Fibroblast of lung (primary cell): Measurements from ENCODE around the gene UBE2H. TPM values are rescaled to one million over a fixed set of nuclear protein-coding genes. Genes with fewer than 3 reads are reported as not detected.
"Not testable (repeated sequence)": the region's sequence is repeated elsewhere in the genome, so short reads cannot be mapped to it uniquely, and the experiment has no call there.

Experiments
- DNase-seq, 2 donors: peaks; one replicate each; pipeline versions ENCODE4 v3.0.0 to v3.0.0-alpha.2; 2010; ENCODE audit warnings: low read depth in 2 of 2
- H2AFZ ChIP-seq: 2 replicates; pipeline ENCODE4 v1.5.1; 2012; ENCODE audit warnings: low read length, control low read depth, inconsistent platforms
- H3K27ac ChIP-seq: 2 replicates; pipeline ENCODE4 v1.5.1; 2011; ENCODE audit warnings: low read length, control low read depth; ENCODE audit not compliant: insufficient read depth
- H3K27me3 ChIP-seq: 2 replicates; pipeline ENCODE4 v1.5.1; 2011; ENCODE audit warnings: mild to moderate bottlenecking, low read length; ENCODE audit not compliant: control insufficient read depth, insufficient read depth
- H3K36me3 ChIP-seq: 2 replicates; pipeline ENCODE4 v1.5.1; 2011; ENCODE audit warnings: low read length; ENCODE audit not compliant: control insufficient read depth, insufficient read depth
- H3K4me1 ChIP-seq: 2 replicates; pipeline ENCODE4 v1.5.1; 2011; ENCODE audit warnings: low read length; ENCODE audit not compliant: control insufficient read depth, insufficient read depth; ENCODE audit errors: extremely low read depth
- H3K4me2 ChIP-seq: 2 replicates; pipeline ENCODE4 v1.5.1; 2011; ENCODE audit warnings: low read length, control low read depth; ENCODE audit not compliant: insufficient read depth; ENCODE audit errors: extremely low read depth
- H3K4me3 ChIP-seq, 4 experiments: fragments of 200-600 bp in 1 of 4; sonication (generic) in 1 of 4; replicated peaks in 1 of 4; 2 replicates each; pipeline ENCODE4 v1.5.1; 2011 to 2016; ENCODE audit warnings: low read length in 4 of 4, low read depth in 3 of 4, mild to moderate bottlenecking in 3 of 4, control low read depth in 2 of 4, inconsistent platforms in 1 of 4, mixed read lengths in 1 of 4; ENCODE audit not compliant: insufficient read depth in 1 of 4; ENCODE audit errors: control extremely low read depth in 1 of 4
- H3K79me2 ChIP-seq: 2 replicates; pipeline ENCODE4 v1.5.1; 2012; ENCODE audit warnings: mild to moderate bottlenecking, low read length, inconsistent platforms; ENCODE audit not compliant: control insufficient read depth, insufficient read depth
- H3K9ac ChIP-seq: 2 replicates; pipeline ENCODE4 v1.5.1; 2011; ENCODE audit warnings: mild to moderate bottlenecking, low read length, control low read depth; ENCODE audit not compliant: insufficient read depth
- H3K9me3 ChIP-seq: 2 replicates; pipeline ENCODE4 v1.5.1; 2012; ENCODE audit warnings: low read depth, low read length; ENCODE audit not compliant: control insufficient read depth, insufficient read depth
- H4K20me1 ChIP-seq: 2 replicates; pipeline ENCODE4 v1.5.1; 2011; ENCODE audit warnings: low read length; ENCODE audit not compliant: control insufficient read depth, insufficient read depth; ENCODE audit errors: extremely low read depth
- EZH2 ChIP-seq: IDR thresholded peaks from 2 replicates; pipeline ENCODE4 v1.5.1; 2012; ENCODE audit warnings: low read length, control low read depth, mild to moderate bottlenecking; ENCODE audit errors: missing control alignments
- polyA plus RNA-seq, 2 donors: library from polyadenylated mRNA; depleted of rRNA in 1 of 2; stranded (reverse) in 1 of 2; unstranded in 1 of 2; fragments of >200 nt; gene quantifications; 2 replicates each; pipeline ENCODE4 v1.2.1, GENCODE V29; 2011 to 2012; ENCODE audit warnings: missing spikeins in 1 of 2
- total RNA-seq: library from RNA; depleted of rRNA; stranded (reverse); fragments of >200 nt; gene quantifications from 2 replicates; pipeline ENCODE4 v1.2.1, GENCODE V29; 2014
- TF ChIP-seq, protein P1 (sequence below), 2 donors: IDR thresholded peaks in 1 of 2; conservative IDR thresholded peaks in 1 of 2; 1 replicate in 1 of 2; 2 replicates in 1 of 2; pipeline ENCODE4 v1.5.1; 2011 to 2012; ENCODE audit warnings: low read length in 2 of 2, control low read depth in 1 of 2, inconsistent platforms in 1 of 2, low read depth in 1 of 2, mild to moderate bottlenecking in 1 of 2

Gene UBE2H
- total and polyA plus RNA-seq, 2 donors (not counting 1 experiment from before 2014, with no cell fraction given): 76.0 to 102 TPM

DNA sequence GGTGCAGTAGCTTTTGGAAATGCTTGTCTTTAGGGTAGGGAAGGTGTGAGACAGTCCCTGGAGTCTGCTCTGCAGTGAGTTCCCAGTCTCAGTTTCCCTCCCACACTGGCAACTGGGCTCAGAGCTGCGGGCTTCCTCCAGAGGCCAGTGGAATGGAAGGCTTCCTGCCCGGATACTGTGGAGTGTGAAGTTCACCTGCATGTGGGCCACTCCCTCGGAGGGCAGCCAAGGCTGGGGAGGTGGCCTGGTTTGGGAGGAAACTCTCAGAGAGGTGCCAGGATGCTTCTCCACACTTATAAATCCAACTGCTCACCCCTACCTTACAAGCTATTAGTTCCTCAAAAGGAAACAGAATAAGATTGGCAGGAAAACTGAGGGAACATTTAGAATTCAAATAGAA lies 18.1 kb upstream of the UBE2H start:
- Histone ChIP-seq H3K27me3 (no peaks in the 10 kb centered on the region), H4K20me1 (no peaks in the 10 kb centered on the region), H3K4me1 (peaks cover 7% of the 10 kb centered on the region), H3K9me3 (no peaks in the 10 kb centered on the region), H3K79me2 (no peaks in the 10 kb centered on the region), H2AFZ (no peak overlapping the region), H3K36me3 (no peaks in the 10 kb centered on the region), H3K4me3 (no peak overlapping the region), H3K9ac (no peak overlapping the region), H3K27ac (no peak overlapping the region), H3K4me2 (no peak overlapping the region)
- no peak for DNase-seq
- no peak for TF ChIP-seq EZH2
- TF ChIP-seq, protein P1, sequence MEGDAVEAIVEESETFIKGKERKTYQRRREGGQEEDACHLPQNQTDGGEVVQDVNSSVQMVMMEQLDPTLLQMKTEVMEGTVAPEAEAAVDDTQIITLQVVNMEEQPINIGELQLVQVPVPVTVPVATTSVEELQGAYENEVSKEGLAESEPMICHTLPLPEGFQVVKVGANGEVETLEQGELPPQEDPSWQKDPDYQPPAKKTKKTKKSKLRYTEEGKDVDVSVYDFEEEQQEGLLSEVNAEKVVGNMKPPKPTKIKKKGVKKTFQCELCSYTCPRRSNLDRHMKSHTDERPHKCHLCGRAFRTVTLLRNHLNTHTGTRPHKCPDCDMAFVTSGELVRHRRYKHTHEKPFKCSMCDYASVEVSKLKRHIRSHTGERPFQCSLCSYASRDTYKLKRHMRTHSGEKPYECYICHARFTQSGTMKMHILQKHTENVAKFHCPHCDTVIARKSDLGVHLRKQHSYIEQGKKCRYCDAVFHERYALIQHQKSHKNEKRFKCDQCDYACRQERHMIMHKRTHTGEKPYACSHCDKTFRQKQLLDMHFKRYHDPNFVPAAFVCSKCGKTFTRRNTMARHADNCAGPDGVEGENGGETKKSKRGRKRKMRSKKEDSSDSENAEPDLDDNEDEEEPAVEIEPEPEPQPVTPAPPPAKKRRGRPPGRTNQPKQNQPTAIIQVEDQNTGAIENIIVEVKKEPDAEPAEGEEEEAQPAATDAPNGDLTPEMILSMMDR (conservative IDR thresholded peaks at IDR 0.05 in 1 of 2, IDR thresholded peaks at IDR 0.05 in 1 of 2; ENCODE audit: low read depth in 1 of 2, low read length in 2 of 2): no peak

DNA sequence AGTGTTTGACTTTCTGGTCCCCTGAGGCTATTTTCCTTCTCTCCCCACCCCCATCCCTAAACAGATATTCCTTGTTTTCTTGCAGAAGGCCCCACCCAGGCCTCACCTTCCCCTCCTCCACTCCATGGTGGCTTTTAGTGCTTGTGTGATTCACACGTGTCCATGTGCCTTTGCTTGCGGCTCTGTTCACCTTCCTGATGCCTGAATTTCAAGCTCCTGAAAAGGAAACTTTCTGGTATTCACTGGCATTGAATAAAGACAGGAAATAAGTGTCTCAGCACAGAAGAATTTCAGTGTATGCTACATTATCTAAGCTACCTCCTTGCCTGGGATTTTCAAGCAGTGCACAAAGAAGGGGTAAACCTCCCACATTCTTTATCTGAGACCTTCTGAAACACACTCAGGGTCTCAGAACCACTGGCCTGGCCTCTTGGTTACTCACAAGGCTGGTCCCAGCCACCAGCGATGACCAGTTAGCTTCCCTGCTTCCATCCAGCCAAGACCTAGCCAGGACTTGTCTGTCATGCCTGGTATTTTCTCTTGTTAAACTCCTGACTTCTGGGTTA lies 17.2 kb upstream of the UBE2H start:
- peaks cover 7% of the 10 kb centered on the region for H3K4me1 ChIP-seq
- no peaks in the 10 kb centered on the region for H3K27me3 ChIP-seq
- no peaks in the 10 kb centered on the region for H3K9me3 ChIP-seq
- H3K4me2 ChIP-seq: peak overlapping the region; percentile 40
- no peak for TF ChIP-seq EZH2
- TF ChIP-seq, protein P1 (conservative IDR thresholded peaks at IDR 0.05 in 1 of 2, IDR thresholded peaks at IDR 0.05 in 1 of 2; ENCODE audit: low read depth in 1 of 2, low read length in 2 of 2): no peak
- no peak overlapping the region for H3K27ac ChIP-seq
- no peaks in the 10 kb centered on the region for H4K20me1 ChIP-seq
- H3K36me3 ChIP-seq: no peaks in the 10 kb centered on the region
- H3K79me2 ChIP-seq: no peaks in the 10 kb centered on the region
- H2AFZ ChIP-seq: peak overlapping the region; percentile 69
- DNase-seq: peak in 1 of 2 donors; percentile 96
- no peak overlapping the region for H3K9ac ChIP-seq
- no peak overlapping the region for H3K4me3 ChIP-seq

DNA sequence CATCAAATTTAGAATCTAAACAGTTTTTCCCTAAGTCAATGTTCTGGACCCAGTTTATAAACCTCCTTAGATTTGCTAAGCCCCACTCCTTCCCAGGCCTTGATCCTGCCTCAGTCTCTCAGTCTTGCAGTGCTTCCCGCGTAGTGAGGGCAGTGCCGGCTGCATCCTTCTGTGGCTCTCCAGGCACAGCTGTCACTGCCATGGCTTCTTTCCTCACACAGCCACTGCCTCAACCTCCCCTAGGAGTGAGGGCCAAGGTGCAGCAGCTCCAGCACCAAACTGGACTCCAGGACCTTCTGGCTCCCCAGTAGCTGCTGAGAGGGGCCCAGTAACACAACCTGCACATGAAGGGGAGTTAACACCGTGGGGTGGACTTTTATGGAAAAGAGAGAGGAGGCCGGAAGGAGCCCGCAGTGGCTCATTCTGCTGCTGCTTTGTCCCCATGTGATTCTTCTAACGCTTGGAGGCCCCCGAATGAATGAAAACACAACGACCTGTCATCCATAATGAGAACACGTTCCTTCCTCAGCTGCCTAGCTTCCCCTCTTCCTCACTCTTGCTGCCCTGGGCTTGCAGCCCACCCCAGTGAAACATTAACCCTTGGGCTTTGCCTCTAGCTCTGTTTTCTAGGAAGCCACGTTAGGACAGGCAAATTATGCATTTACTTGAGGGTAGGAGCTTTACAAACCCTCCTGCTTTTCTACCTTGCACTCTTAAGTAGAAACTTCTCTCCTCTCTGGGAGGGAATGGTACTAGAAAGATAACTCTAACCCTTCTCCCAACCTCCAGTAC lies 16.0 kb upstream of the UBE2H start:
- H3K27me3 ChIP-seq: no peaks in the 10 kb centered on the region
- no peak overlapping the region for H3K4me2 ChIP-seq
- no peaks in the 10 kb centered on the region for H3K79me2 ChIP-seq
- no peak overlapping the region for H3K9ac ChIP-seq
- no peaks in the 10 kb centered on the region for H4K20me1 ChIP-seq
- no peak for TF ChIP-seq EZH2
- TF ChIP-seq, protein P1 (conservative IDR thresholded peaks at IDR 0.05 in 1 of 2, IDR thresholded peaks at IDR 0.05 in 1 of 2; ENCODE audit: low read depth in 1 of 2, low read length in 2 of 2): no peak
- H3K36me3 ChIP-seq: no peaks in the 10 kb centered on the region
- H3K4me1 ChIP-seq: peaks cover 7% of the 10 kb centered on the region
- DNase-seq: no peak
- H2AFZ ChIP-seq: no peak overlapping the region
- H3K4me3 ChIP-seq: no peak overlapping the region
- H3K27ac ChIP-seq: no peak overlapping the region
- no peaks in the 10 kb centered on the region for H3K9me3 ChIP-seq

DNA sequence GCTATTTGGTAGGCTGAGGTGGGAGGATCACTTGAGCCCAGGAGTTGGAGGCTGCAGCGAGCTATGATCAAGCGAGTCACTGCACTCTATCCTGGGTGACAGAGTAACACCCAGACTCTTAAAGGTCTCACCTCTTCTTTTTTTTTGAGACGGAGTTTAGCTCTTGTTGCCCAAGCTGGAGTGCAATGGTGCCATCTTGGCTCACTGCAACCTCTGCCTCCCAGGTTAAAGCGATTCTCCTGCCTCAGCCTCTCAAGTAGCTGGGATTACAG lies 7.4 kb upstream of the UBE2H start:
- not testable (repeated sequence) for H3K27ac ChIP-seq, DNase-seq, H3K4me1 ChIP-seq, H4K20me1 ChIP-seq, H3K4me3 ChIP-seq, H3K9me3 ChIP-seq, H3K9ac ChIP-seq, H3K4me2 ChIP-seq, H2AFZ ChIP-seq, H3K36me3 ChIP-seq, H3K27me3 ChIP-seq, H3K79me2 ChIP-seq
